ENCODE results near the gene IPPK. TPM values are rescaled to one million over a fixed set of nuclear protein-coding genes. Genes with fewer than 3 reads are reported as not detected.

IPPK gene, protein sequence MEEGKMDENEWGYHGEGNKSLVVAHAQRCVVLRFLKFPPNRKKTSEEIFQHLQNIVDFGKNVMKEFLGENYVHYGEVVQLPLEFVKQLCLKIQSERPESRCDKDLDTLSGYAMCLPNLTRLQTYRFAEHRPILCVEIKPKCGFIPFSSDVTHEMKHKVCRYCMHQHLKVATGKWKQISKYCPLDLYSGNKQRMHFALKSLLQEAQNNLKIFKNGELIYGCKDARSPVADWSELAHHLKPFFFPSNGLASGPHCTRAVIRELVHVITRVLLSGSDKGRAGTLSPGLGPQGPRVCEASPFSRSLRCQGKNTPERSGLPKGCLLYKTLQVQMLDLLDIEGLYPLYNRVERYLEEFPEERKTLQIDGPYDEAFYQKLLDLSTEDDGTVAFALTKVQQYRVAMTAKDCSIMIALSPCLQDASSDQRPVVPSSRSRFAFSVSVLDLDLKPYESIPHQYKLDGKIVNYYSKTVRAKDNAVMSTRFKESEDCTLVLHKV
- 19.0 and 25.6 TPM in 2 replicates for total RNA-seq

DNA sequence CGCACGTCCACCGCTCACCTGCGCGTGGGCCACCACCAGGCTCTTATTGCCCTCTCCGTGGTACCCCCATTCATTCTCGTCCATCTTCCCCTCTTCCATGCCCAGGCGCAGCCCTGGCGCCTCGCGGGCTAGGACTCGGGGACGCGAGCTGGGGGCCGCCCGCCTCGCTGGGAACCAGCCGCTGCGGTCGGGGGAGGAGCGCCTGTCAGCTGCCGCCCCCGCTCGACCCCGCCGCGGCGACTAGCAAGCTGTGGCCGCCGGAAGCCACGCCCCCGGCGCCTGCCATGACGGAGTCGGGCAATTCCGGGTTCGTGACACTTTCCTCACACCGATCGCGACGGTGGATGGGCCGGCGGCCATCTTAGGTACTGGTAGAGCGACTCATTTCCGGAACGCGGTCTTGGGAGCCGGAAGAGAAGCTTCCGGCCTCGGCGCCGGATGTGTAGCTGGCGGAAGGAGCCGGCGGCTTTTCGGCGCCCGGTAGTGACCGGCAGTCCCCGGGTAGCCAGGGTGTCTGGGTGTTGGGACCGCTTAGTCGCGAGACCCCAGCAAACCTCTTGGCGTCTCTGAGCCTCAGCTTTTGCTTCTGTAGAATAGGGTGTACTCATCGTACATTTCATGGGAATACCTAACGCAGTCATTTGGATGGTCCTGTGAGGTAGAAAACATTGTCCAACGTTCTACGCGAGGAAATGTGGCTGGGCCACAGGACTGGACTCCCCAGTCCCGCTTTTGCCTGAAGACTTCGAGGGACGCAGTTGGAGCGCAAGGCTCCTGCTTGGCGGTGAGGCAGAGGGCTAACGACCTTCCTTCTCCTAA, at the start of gene IPPK:
IPPK (minus strand) TSS at position 242 of the 819 bp plus-strand sequence; CDS start at position 99, 143 bp downstream.

Other genes with a start within 250 kb of the IPPK start
- not detected in 2 replicates for gene OMD, start 245.7 kb downstream of the IPPK start, total RNA-seq
- 0.05 TPM in 1 of 2 replicates, not detected in the other for gene ASPN, start 187.6 kb downstream of the IPPK start, total RNA-seq
- 0.59 and 0.65 TPM in 2 replicates for gene ECM2, start 134.1 kb downstream of the IPPK start, total RNA-seq
- gene BICD2, start 94.7 kb upstream of the IPPK start, total RNA-seq: 45.1 and 77.2 TPM in 2 replicates
- 15.4 and 19.6 TPM in 2 replicates for gene ZNF484, start 207.9 kb upstream of the IPPK start, total RNA-seq

Data from smooth muscle cell of the umbilical artery (primary cell).